Jurkat, Clone E6-1 (cell line): ENCODE results near the gene CPXM1.

Source experiments
- DNase-seq: peaks from one replicate; pipeline ENCODE4 v3.0.0-alpha.2; 2011; ENCODE audit warnings: low read depth, low spot score
- H3K4me3 ChIP-seq: 2 replicates; pipeline ENCODE4 v1.5.1; 2011; ENCODE audit warnings: mild to moderate bottlenecking, low read length, control low read depth, moderate library complexity

The CPXM1 gene

DNA sequence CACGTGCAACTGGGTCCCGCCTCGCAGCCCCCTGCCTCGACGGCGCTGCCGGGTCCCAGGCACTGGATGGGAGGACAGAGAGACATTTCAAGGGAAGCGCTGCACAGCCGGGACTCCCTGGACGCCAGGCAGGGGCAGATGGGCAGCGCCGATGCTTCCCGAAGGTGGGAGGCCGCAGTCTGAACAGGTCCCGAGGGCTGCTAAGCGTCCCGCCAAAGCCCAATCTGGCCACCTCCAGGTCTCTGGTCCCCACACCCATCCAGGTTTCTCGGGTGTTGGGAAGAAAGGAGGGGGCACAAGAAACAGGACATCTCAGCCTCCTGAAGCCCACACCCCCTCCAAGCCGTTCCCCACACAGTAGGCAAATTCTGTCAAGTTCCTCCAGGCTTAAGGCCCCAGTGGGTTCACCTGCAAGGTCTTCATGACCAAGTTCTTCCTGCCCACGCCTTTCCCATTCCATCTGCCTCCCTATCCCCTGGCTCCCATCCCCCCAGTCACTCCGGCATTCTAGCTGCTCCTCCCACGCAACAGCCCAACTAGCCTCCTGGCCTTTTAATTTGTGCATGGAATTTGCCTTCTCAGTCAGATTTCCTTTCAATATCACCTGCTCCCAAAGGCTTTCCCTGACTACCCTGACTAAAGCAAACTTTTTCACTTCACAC lies 5.4 kb upstream of the CPXM1 start:
- H3K4me3 ChIP-seq, result no peak overlapping the region
- DNase-seq, result no peak

DNA sequence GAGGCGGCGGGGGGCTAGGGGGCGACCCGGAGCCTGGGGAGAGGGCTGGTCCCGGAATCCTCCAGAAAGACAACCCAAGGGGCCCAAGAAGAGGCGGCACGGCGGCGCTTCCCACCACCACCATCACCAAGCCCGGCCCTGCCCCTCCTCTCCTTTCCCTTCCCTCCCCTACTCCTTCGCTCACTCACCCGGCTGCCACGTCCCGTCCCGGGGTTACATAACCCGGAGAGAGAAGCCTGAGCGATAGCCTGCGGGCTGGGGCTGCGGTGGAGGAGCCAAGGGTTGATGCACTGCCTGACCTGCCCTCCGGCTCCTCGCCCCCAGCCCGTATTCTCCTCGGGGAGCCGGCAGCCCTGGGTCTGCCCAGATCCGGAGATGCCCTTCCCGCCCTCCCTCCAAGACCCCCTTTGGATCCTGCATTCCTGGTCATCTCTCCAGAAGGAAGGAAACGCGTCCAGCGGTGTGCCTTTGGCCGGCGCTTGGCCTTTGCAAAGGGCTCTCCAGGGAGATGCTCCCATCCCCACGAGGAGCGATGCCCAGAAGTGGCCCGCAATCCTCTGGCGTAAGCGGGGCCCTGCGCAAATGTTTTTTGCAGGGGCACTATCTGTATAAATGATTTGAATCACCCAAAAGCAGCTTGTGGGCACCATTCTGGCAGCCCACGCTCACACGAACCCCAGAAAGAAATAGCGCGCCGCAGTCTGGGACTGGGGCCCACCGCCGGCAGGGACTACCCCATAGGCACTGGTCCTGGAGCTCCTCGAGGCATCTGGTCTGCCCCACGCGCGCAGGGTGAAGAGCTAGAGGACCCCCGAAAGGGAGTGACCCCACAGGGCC lies 4.6 kb upstream of the CPXM1 start:
- no peak overlapping the region for H3K4me3 ChIP-seq

DNA sequence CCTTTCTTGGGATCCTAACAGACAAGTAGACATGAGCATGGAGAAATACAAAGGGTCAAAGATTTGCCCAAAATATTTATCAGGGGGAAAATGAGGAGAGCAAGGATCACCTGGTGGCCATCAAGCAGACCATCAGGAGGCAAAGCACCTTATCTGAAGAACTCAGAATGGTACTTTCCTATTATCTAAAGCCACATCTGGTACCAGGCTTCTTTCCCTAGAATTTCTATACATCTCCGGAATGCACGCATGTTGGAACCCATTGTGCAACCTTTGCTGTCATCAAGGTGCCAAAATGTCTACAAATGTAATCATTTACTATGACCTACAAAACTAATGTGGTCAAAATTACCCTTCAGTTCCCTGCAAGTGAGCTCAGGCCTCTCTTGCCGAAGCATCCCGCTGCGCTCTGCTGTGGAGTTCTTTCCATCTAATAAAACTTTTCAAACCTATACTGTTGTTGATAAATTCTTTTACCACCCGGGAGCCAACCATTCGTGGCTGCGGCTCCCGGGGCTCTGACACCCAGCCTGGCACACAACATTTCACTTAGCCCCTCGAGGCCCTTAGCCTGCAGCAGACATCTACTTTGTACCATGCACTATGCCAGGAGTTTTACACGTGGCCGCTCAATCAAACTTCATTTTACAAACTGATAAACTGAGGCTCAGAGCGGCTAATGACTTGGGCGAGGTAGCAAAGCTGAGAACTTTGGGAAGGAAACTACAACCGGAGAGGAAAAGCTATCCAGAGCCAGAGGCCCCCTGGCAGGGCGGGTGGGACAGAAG lies 3.8 kb upstream of the CPXM1 start:
- no peak overlapping the region for H3K4me3 ChIP-seq
- no peak for DNase-seq

More for the DNA sequence above, 4.6 kb upstream of the CPXM1 start:
- no peak for DNase-seq

DNA sequence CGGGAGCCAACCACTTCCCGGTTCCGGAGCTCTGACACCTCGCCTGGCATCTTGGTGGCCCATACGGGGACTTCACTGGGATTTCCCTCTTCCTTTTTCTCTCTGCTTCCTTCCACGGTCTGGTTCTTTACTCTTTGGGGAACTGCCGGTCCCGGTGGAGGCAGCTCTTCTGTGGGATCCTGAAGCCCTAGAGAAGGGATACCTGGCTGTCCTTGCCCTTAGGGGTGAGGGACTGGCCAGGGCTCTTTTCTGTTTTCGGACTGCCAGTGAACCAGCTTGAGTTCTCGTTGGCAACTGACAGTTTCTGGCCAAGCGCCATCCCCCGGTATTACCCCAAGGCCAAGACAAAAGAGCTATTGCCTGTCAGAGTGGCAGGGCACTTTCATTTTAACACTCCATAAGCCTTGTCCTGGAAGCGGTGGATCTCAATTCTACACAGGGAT lies 880 bp upstream of the CPXM1 start:
- no peak for DNase-seq
- no peak overlapping the region; the same call in 1 of the 2 replicates for H3K4me3 ChIP-seq

DNA sequence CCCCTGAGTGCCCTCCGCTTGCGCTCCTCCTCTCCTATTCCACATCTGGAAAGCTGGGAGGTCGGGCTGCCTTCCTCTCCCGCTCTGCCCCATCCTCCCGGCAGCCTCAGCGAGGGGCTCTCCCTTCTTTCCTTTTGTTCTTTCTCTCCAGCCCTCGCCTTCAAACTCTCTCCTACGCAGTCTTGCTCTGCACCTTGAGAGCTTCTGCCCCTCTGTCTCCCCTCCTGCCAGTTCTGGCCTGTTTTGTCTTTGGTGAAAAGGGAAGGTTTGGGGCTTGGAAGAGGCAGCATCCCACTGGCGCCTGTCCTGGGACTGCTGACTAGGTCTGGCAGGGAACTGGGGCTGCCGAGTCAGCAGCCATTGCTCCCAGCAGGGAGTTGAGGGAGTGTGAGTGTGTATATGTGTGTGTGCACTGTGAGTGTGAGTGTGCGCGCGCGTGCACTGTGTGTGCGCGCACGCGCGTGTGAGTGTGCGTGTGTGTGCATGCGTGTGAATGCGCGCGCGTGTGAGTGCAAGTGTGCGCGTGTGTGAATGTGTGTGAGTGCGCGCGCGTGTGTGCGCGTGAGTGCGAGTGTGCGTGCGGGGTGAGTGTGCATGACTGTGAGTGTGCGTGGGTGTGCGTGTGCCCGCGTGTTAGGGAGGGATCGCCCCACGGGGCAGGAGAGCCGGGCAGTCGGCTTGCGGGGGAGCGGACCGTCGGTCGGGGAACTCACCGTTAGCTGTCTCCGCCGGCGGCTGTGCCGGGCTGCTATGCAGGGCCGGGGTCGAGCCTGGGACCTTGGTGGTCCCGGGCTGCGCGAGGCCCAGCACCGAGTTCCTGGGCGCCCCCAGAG lies 523 bp downstream of the CPXM1 start:
- H3K4me3 ChIP-seq, result peak overlapping the region; percentile 64
- DNase-seq, result no peak

DNA sequence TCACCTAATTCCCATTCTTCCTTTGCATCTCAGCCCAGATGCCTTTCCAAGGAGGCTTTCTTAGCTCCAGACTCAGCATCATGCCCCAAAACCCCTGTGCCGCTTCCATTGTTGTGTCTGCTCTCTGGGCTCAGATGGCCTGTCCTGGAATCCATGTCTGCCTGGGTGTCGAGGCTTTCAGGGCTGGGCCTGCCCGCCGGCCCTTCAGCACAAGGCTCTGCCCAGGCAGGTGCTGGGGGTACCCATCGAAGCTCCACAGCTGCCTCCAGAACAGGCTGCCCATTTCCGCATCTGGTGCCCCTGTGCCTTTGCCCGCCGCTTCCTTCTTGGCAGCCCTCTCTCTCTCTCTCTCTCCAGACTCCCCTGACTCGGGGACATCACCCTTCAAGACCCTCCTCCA lies 1.2 kb downstream of the CPXM1 start:
- peak overlapping the region; percentile 64 for H3K4me3 ChIP-seq

DNA sequence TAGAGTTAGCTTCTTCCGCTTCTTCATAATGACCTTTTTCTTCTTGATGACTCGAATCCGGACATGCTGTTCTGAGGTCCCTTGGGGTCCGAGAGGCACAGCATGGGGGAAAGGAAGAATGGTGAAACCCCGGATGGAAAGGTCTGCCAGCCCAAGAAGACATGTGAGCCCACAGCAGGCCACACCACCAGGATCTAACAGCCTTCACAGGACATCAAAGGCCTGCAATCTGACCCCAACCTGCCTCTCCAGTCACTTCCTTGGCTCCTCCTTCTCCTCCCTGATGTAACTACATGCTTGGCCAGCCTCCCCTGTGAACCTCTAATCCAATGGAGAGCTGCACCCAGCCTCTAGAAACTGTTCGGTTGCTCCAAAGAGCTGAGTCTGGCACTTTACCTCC lies 1.6 kb downstream of the CPXM1 start:
- H3K4me3 ChIP-seq, result no peak overlapping the region
- no peak for DNase-seq

More for the DNA sequence above, 1.2 kb downstream of the CPXM1 start:
- no peak for DNase-seq

DNA sequence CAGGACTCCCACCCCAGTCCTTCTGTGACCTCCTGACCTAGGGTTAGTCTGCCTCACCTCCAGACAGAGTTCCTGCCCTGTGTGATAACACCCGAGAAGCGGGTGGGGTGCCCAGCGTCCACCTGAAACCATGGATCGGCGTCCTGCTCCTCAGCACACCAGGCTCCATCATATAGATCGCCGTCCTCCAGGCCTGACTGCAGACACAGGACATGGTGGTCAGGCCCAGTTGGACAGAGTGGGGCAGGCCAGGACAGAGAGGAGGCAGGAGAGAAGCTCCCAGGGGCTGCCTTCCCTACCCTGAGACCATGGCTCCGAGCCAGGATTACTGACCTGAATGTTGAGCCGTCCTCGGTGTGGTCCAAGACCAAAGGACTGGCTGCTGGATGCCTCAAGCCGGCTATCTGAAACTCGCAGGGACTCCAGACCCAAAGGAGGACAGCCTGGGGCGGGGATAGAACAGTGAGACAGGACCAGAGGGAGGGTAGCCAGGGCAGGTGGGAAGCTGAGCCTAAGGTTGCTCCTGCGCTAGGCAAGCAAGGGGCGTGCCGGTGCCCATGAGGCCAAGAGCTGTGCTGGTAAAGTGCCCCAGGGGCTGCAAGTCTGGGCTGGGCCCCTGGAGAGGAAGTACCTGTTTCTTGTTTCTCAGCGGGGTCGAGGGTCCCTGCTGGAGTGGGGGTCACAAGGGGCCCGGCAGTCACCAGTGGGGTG lies 2.2 kb downstream of the CPXM1 start:
- H3K4me3 ChIP-seq, result no peak overlapping the region
- no peak for DNase-seq

DNA sequence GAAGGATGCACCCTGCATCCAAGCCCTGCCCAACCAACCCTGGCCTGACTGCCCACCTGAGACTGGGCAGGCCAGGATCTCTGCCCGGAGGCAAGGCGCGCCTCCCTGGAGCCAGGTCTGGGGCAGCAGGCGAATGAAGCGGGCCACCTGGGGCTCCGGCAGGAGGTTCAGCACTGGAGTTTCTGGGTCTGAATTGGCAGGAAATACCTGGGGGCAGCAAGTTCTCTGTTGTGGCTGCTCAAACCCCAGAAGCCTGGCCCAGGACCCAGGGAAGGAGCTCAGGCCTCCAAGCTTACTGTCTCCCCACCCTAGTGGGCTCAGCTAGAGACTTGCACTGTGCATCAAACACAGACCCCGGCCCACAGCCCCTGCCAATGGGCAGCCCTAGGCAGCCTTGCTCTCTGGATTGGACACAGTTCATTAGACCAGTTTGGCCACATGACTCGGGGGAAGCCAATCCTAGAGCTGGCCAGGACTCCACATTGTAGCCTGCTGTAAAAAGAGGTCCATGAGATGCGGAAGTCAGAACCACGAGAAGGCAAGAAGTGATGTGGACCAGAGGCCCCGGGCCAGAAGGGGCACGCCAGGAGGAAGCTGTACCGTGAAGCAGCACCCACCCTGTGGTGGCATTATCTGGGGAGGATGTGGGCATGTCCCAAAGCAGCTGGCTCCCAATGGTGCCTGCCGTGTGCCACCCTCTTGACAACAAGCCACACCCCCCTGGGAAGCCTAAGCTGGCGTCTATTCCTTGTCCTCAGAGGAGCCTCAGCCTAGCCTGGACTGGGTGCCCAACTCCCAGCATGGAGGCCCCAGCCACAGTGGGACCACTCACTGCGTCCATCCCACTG lies 3.1 kb downstream of the CPXM1 start:
- H3K4me3 ChIP-seq, result no peak overlapping the region
- DNase-seq, result peak; percentile 25

DNA sequence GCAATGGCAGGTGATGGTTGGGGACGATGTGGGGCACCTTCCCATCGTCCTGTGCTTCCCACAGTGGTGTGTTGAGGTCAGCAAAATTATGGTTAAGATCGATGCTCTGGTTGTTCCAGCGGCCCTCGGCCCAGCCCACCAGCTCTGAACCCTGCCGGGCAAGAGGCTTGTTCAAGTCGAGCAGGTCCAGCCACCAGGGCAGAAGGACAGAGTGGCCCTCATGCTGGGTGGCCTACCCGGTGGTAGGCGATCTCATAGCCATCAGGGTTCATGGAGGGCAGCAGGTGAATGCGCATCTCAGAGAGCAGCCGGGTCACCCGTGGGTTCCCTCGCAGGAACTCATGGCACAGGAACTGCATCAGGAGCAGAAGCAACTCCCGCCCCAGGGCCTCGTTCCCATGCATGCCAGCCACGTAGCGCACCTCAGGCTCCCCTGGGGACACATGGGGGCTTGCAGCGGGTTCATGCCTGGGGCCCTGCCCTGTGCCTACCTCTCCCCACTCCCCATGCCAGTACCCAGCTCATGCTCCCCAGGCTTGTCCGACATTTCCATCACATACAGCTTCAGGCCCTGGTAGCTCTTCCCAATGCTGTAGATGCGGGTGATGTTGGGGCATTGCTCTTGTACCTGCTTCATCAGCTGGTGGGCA lies 4.3 kb downstream of the CPXM1 start:
- DNase-seq, result no peak
- H3K4me3 ChIP-seq, result no peak overlapping the region

DNA sequence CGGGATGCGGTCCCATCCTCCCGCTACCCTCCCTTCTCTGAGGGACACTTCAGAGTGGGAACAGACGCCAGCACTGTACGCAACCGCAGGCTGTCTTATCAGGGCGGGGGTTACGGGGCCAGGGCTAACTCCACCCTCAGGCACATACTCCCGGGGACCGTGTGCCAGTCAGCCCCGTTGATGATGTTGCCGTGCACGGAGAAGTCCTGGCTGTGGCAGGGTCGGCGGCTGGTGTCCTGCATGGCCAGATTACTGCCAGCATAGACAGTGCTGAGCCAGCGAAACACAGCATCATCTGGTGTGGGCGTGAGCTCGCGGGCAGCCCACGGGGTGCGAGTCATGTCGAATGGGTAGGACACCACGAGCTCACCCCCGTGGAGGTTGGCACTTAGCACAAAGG lies 5.0 kb downstream of the CPXM1 start:
- no peak for DNase-seq

DNA sequence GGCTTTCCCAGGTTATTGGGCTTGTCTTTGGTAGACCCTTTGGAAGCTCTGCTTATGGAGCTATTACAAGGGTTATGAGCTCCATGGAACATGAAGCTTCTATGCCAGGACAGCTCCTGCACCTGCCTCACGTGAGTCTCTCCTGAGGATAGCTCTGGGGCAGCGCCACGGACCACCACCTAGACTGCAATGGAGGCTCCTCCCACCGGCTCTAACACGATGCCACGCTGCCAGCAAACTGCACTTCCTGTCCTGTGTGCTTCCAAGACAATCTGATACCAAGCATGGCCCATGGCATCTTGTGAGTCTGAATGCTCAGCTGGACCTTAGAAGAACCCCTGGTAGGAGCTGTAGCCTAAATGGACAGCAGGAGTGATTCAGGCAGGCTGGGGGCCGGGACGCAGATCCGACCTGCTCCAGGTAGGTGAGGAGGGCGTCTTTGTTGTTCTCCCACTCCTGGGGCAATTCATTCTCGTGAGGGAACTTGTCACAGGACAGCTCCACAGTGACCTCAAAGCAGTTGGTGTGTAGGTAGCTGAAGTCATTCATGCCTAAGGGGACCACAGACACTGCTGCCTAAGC lies 5.5 kb downstream of the CPXM1 start:
- no peak overlapping the region for H3K4me3 ChIP-seq
- no peak for DNase-seq

More for the DNA sequence above, 5.0 kb downstream of the CPXM1 start:
- no peak overlapping the region for H3K4me3 ChIP-seq

DNA sequence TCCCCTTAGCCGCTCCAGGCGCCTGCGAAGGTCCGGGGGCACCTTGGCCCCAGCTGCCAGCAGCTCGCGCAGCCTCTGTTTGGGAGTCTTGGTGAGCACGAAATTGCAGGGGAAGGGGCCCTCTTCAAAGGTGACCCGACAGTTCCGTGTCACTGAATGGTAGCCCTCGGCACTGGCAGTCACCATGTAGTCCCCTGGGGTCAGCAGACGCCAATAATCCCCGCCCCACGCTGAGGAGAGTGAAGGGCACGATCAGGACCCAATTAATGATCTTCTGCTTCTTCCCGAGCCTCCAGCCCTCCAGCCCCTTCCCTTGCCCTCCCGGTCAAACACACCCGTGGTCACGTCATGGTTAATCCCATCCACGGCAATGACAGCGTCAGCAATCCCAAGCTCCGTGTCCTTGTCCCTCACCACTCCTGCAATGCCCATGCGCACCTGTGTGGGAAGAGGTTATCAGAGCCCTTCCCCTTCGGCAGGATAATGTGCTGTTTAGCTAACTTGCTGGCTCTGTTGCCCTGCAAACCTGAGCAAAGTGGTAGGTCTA lies 6.2 kb downstream of the CPXM1 start:
- H3K4me3 ChIP-seq, result no peak overlapping the region
- DNase-seq, result no peak

DNA sequence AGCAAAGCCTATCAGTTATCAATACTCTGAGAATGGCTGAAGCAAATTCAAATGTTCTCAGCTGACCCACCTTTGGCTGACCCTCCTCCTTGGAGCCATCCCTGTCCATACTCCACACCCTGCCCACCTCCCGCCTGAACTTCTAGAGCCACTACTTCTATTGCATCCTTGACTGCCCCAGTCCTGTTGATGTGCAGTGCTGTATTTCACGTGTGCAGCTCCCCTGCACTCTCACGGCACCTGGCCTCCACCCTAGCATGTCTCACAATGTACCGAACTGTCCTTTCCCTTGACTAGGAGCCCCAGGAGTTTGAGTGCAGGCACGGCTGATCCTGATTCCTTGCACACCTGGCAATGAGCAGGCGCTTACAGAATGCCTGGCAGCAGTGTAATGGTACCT lies 7.0 kb downstream of the CPXM1 start:
- no peak for DNase-seq
- no peak overlapping the region for H3K4me3 ChIP-seq

DNA sequence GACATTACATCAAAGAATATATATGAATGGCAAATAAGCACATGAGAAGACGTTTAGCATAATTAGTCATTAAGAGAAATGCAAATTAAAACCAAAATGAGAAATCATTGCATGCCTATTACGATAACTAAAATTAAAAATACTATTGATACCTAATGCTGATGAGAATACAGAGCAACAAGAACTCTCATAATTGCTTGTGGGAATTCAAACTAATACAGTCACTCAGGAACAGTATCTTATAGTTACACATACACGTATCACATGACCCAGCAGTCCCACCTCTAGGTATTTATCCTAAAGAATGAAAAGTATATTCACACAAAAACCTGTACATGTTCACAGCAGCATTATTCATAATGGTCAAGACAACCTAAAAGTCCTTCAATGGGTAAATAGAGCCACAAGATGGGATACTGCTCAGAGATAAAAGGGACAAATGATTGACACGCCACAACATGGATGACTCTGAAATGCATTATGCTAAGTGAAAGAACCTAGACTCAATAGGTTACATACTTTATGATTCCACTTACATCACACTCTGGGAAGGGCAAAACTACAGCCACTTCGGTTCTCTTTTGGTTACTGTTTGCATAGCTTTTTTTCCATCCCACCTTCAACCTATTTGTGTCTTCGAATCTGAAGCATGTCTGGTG lies 16.4 kb downstream of the CPXM1 start:
- DNase-seq, result no peak

DNA sequence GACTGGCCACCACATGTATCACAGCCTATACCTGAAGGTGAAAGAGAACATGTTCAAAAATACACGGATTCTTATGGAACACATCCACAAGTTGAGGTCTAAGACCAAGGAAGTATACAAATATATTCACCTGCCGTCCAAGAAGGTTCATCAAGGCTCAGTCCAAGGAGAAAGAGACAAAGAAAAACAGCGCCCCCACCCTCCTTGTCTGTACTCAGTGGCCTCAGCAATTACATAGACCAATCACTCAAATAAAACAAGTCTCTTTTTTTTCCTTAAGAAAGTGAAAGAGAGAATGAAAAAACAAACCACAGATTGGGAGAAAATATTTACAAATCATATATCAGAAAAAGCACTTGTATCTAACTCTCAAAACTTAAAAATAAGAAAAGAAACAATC lies 19.5 kb downstream of the CPXM1 start:
- no peak overlapping the region for H3K4me3 ChIP-seq
- no peak for DNase-seq

More for the DNA sequence above, 16.4 kb downstream of the CPXM1 start:
- no peak overlapping the region for H3K4me3 ChIP-seq
